Neural progenitor cell (in vitro differentiated cells): ENCODE results near the gene ULK4. TPM values are rescaled to one million over a fixed set of nuclear protein-coding genes. Genes with fewer than 3 reads are reported as not detected.

ENCODE experiments used
- DNase-seq: peaks from one replicate; pipeline ENCODE4 v3.0.0-alpha.2; 2016; ENCODE audit warnings: low spot score
- H2AFZ ChIP-seq: fragments of 200-600 bp; sonication (generic); replicated peaks from 2 replicates; pipeline ENCODE4 v1.6.1; 2016; ENCODE audit warnings: antibody characterized with exemption
- H3F3A ChIP-seq: fragments of 200-600 bp; sonication (generic); 2 replicates; pipeline ENCODE4 v1.6.1; 2016; ENCODE audit warnings: antibody characterized with exemption, low read depth
- H3K27ac ChIP-seq: fragments of 200-600 bp; sonication (generic); 2 replicates; pipeline ENCODE4 v1.5.1; 2016; ENCODE audit warnings: mild to moderate bottlenecking
- H3K27me3 ChIP-seq: fragments of 200-600 bp; sonication (generic); 2 replicates; pipeline ENCODE4 v1.6.1; 2016; ENCODE audit warnings: mild to moderate bottlenecking, moderate library complexity
- H3K36me3 ChIP-seq: fragments of 200-600 bp; sonication (generic); 2 replicates; pipeline ENCODE4 v1.5.1; 2016
- H3K4me1 ChIP-seq: fragments of 200-600 bp; sonication (generic); 2 replicates; pipeline ENCODE4 v1.6.1; 2016; ENCODE audit warnings: mixed run types
- H3K4me2 ChIP-seq: fragments of 200-600 bp; sonication (generic); 2 replicates; pipeline ENCODE4 v1.6.1; 2016
- H3K4me3 ChIP-seq: fragments of 200-600 bp; sonication (generic); 2 replicates; pipeline ENCODE4 v1.5.1; 2016
- H3K79me2 ChIP-seq: fragments of 200-600 bp; sonication (generic); 2 replicates; pipeline ENCODE4 v1.6.1; 2016; ENCODE audit warnings: low read depth
- H3K9ac ChIP-seq: fragments of 200-600 bp; sonication (generic); 2 replicates; pipeline ENCODE4 v1.6.1; 2016
- H3K9me3 ChIP-seq: fragments of 200-600 bp; sonication (generic); 2 replicates; pipeline ENCODE4 v1.5.1; 2016; ENCODE audit warnings: low read depth
- H4K20me1 ChIP-seq: fragments of 200-600 bp; sonication (generic); 2 replicates; pipeline ENCODE4 v1.6.1; 2016; ENCODE audit warnings: low read depth
- H3K27ac Mint-ChIP-seq: 3 replicates; pipeline ENCODE4 v1.8.0; 2021; ENCODE audit warnings: mixed read lengths
- H3K27me3 Mint-ChIP-seq: 2 replicates; pipeline ENCODE4 v1.8.0; 2022; ENCODE audit warnings: low read depth, mild to moderate bottlenecking, inconsistent platforms, moderate library complexity, mixed read lengths; ENCODE audit not compliant: insufficient read depth
- H3K36me3 Mint-ChIP-seq: 3 replicates; pipeline ENCODE4 v1.8.0; 2021; ENCODE audit warnings: mixed read lengths
- H3K4me1 Mint-ChIP-seq: 3 replicates; pipeline ENCODE4 v1.8.0; 2021; ENCODE audit warnings: mixed read lengths
- H3K4me3 Mint-ChIP-seq: 3 replicates; pipeline ENCODE4 v1.8.0; 2021; ENCODE audit warnings: mild to moderate bottlenecking, moderate library complexity, mixed read lengths
- H3K9me3 Mint-ChIP-seq: 3 replicates; pipeline ENCODE4 v1.8.0; 2020; ENCODE audit warnings: mixed read lengths
- CTCF ChIP-seq: fragments of 200-600 bp; sonication (generic); IDR thresholded peaks from 2 replicates; pipeline ENCODE4 v1.5.1; 2017; ENCODE audit warnings: antibody characterized with exemption, mild to moderate bottlenecking
- EZH2 ChIP-seq: fragments of 200-600 bp; sonication (generic); IDR thresholded peaks from 2 replicates; pipeline ENCODE4 v1.6.1; 2017; ENCODE audit warnings: antibody characterized with exemption, mild to moderate bottlenecking, moderate library complexity
- EZH2phosphoT487 ChIP-seq: fragments of 200-600 bp; sonication (generic); IDR thresholded peaks from 2 replicates; pipeline ENCODE4 v1.6.1; 2017; ENCODE audit warnings: antibody characterized with exemption
- total RNA-seq: library from RNA; depleted of rRNA; stranded (reverse); fragments of >200 nt; gene quantifications from 2 replicates; pipeline ENCODE4 v1.2.3, GENCODE V29; 2015; ENCODE audit warnings: low replicate concordance

The ULK4 gene
- total RNA-seq, 1 donor from 2014 or later: 33.0 TPM

GRCh38 chr3:41482134-41482533 is 479.8 kb downstream of the ULK4 start:
- no peak overlapping the region for H3K27ac ChIP-seq
- H3K4me2 ChIP-seq: no peak overlapping the region
- H3K4me3 Mint-ChIP-seq: no peak overlapping the region
- H3K4me1 ChIP-seq: peaks cover 10% of the 10 kb centered on the region
- H3K4me3 ChIP-seq: no peak overlapping the region
- H4K20me1 ChIP-seq: no peaks in the 10 kb centered on the region
- no peaks in the 10 kb centered on the region for H3K9me3 ChIP-seq
- no peaks in the 10 kb centered on the region for H3K27me3 Mint-ChIP-seq
- no peaks in the 10 kb centered on the region for H3K4me1 Mint-ChIP-seq
- H3K79me2 ChIP-seq: no peaks in the 10 kb centered on the region
- no peaks in the 10 kb centered on the region for H3K36me3 ChIP-seq
- H3K9me3 Mint-ChIP-seq: no peaks in the 10 kb centered on the region
- no peaks in the 10 kb centered on the region for H3F3A ChIP-seq
- no peaks in the 10 kb centered on the region for H3K27me3 ChIP-seq
- TF ChIP-seq EZH2phosphoT487: no peak
- no peak for TF ChIP-seq CTCF
- no peak for TF ChIP-seq EZH2
- H3K36me3 Mint-ChIP-seq: no peaks in the 10 kb centered on the region
- H3K27ac Mint-ChIP-seq: no peak overlapping the region
- H2AFZ ChIP-seq: no peak overlapping the region
- DNase-seq: no peak
- no peak overlapping the region for H3K9ac ChIP-seq

- DNase-seq: no peak
- Histone ChIP-seq H3K9me3 (no peaks in the 10 kb centered on the region), H3K79me2 (no peaks in the 10 kb centered on the region), H3K27ac (no peak overlapping the region), H3K4me1 (peaks cover 10% of the 10 kb centered on the region), H3K9ac (no peak overlapping the region), H3K27me3 (no peaks in the 10 kb centered on the region), H2AFZ (no peak overlapping the region), H3F3A (no peaks in the 10 kb centered on the region), H3K4me2 (no peak overlapping the region), H3K4me3 (no peak overlapping the region), H4K20me1 (no peaks in the 10 kb centered on the region), H3K36me3 (no peaks in the 10 kb centered on the region)
- H3K4me3 Mint-ChIP-seq: no peak overlapping the region
- H3K4me1 Mint-ChIP-seq: no peaks in the 10 kb centered on the region
- no peaks in the 10 kb centered on the region for H3K36me3 Mint-ChIP-seq
- no peaks in the 10 kb centered on the region for H3K27me3 Mint-ChIP-seq
- peaks cover 9% of the 10 kb centered on the region for H3K9me3 Mint-ChIP-seq
- H3K27ac Mint-ChIP-seq: no peak overlapping the region
- TF ChIP-seq CTCF: no peak
- no peak for TF ChIP-seq EZH2phosphoT487
- TF ChIP-seq EZH2: no peak
Observed at GRCh38 chr3:41478278-41478677, 483.6 kb downstream of the ULK4 start.

- Histone ChIP-seq H3K4me2 (no peak overlapping the region), H3F3A (no peaks in the 10 kb centered on the region), H3K27me3 (no peaks in the 10 kb centered on the region), H3K9ac (no peak overlapping the region), H3K9me3 (no peaks in the 10 kb centered on the region), H3K4me1 (peaks cover 5% of the 10 kb centered on the region), H3K79me2 (no peaks in the 10 kb centered on the region), H3K36me3 (no peaks in the 10 kb centered on the region), H4K20me1 (no peaks in the 10 kb centered on the region), H3K4me3 (no peak overlapping the region), H2AFZ (no peak overlapping the region), H3K27ac (no peak overlapping the region)
- no peak overlapping the region for H3K27ac Mint-ChIP-seq
- no peaks in the 10 kb centered on the region for H3K36me3 Mint-ChIP-seq
- no peak overlapping the region for H3K4me3 Mint-ChIP-seq
- DNase-seq: no peak
- H3K9me3 Mint-ChIP-seq: peaks cover 13% of the 10 kb centered on the region
- no peaks in the 10 kb centered on the region for H3K27me3 Mint-ChIP-seq
- no peaks in the 10 kb centered on the region for H3K4me1 Mint-ChIP-seq
- no peak for TF ChIP-seq EZH2
- no peak for TF ChIP-seq EZH2phosphoT487
- TF ChIP-seq CTCF: no peak
Observed at GRCh38 chr3:41477399-41478014, 484.4 kb downstream of the ULK4 start.
